ENCODE results near the gene SRSF8.

DNA sequence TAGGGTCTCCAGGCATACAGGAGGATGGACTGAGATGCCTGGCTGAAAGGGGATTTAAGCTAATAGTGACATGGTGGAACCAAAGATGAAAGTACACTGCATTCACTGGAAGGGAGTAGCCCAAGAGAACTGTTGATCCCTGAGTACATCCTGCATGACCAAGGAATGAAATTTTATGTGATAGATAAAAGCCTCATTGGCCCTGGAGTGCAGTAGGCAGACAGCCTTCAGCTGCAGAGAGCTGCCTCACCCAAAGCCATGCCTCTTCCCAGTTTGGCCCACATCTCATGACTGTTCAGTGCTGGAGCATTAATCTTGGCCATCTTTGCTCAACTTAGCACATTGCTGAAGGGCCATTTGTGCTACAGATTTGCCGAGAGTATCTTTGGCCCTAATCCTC lies 33.7 kb upstream of the SRSF8 start:
- TF ChIP-seq, protein P1, sequence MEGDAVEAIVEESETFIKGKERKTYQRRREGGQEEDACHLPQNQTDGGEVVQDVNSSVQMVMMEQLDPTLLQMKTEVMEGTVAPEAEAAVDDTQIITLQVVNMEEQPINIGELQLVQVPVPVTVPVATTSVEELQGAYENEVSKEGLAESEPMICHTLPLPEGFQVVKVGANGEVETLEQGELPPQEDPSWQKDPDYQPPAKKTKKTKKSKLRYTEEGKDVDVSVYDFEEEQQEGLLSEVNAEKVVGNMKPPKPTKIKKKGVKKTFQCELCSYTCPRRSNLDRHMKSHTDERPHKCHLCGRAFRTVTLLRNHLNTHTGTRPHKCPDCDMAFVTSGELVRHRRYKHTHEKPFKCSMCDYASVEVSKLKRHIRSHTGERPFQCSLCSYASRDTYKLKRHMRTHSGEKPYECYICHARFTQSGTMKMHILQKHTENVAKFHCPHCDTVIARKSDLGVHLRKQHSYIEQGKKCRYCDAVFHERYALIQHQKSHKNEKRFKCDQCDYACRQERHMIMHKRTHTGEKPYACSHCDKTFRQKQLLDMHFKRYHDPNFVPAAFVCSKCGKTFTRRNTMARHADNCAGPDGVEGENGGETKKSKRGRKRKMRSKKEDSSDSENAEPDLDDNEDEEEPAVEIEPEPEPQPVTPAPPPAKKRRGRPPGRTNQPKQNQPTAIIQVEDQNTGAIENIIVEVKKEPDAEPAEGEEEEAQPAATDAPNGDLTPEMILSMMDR (IDR thresholded peaks at IDR 0.05) = no peak
- TF ChIP-seq POLR2A (IDR thresholded peaks at IDR 0.05) = no peak
